Measurements from ENCODE around the gene TSPAN2.

The TSPAN2 gene

GRCh38 chr1:115089420-115090185, at the start of gene TSPAN2:
Gene TSPAN2 (minus strand): TSS chr1:115089503. CDS start chr1:115089432, 71 bp downstream.
- no peak for DNase-seq (ENCODE audit: low spot score)

GRCh38 chr1:115138973-115139372, 49.7 kb upstream of the TSPAN2 start:
- peak; percentile 64 for DNase-seq (ENCODE audit: low spot score)

GRCh38 chr1:115138271-115138670, 49.0 kb upstream of the TSPAN2 start:
- DNase-seq (ENCODE audit: low spot score), result no peak

- DNase-seq (ENCODE audit: low spot score), result no peak
These were observed 47.9 kb upstream of the TSPAN2 start for GRCh38 chr1:115137191-115137590.

GRCh38 chr1:115136706-115137105, 47.4 kb upstream of the TSPAN2 start:
- DNase-seq (ENCODE audit: low spot score), result no peak

- DNase-seq (ENCODE audit: low spot score), result no peak
These were observed 46.8 kb upstream of the TSPAN2 start for GRCh38 chr1:115136106-115136505.

GRCh38 chr1:115135681-115136080, 46.4 kb upstream of the TSPAN2 start:
- DNase-seq (ENCODE audit: low spot score), result no peak

- no peak for DNase-seq (ENCODE audit: low spot score)
These were observed 45.7 kb upstream of the TSPAN2 start for GRCh38 chr1:115134850-115135480.

GRCh38 chr1:115134231-115134630, 44.9 kb upstream of the TSPAN2 start:
- DNase-seq (ENCODE audit: low spot score), result no peak

- no peak for DNase-seq (ENCODE audit: low spot score)
These were observed 44.1 kb upstream of the TSPAN2 start for GRCh38 chr1:115133440-115133839.

- no peak for DNase-seq (ENCODE audit: low spot score)
These were observed 41.5 kb upstream of the TSPAN2 start for GRCh38 chr1:115130786-115131185.

- no peak for DNase-seq (ENCODE audit: low spot score)
These were observed 39.9 kb upstream of the TSPAN2 start for GRCh38 chr1:115129071-115129640.

GRCh38 chr1:115127539-115127938, 38.2 kb upstream of the TSPAN2 start:
- no peak for DNase-seq (ENCODE audit: low spot score)

- no peak for DNase-seq (ENCODE audit: low spot score)
These were observed 37.2 kb upstream of the TSPAN2 start for GRCh38 chr1:115126516-115126915.

- DNase-seq (ENCODE audit: low spot score), result no peak
These were observed 33.8 kb upstream of the TSPAN2 start for GRCh38 chr1:115123116-115123515.

GRCh38 chr1:115121793-115122192, 32.5 kb upstream of the TSPAN2 start:
- DNase-seq (ENCODE audit: low spot score), result no peak

- no peak for DNase-seq (ENCODE audit: low spot score)
These were observed 31.0 kb upstream of the TSPAN2 start for GRCh38 chr1:115120296-115120695.

GRCh38 chr1:115118611-115119010, 29.3 kb upstream of the TSPAN2 start:
- DNase-seq (ENCODE audit: low spot score), result no peak

- no peak for DNase-seq (ENCODE audit: low spot score)
These were observed 28.8 kb upstream of the TSPAN2 start for GRCh38 chr1:115118086-115118485.

GRCh38 chr1:115117298-115117697, 28.0 kb upstream of the TSPAN2 start:
- no peak for DNase-seq (ENCODE audit: low spot score)

GRCh38 chr1:115116512-115116911, 27.2 kb upstream of the TSPAN2 start:
- DNase-seq (ENCODE audit: low spot score), result no peak

GRCh38 chr1:115115521-115116161, 26.3 kb upstream of the TSPAN2 start:
- DNase-seq (ENCODE audit: low spot score), result no peak

- no peak for DNase-seq (ENCODE audit: low spot score)
These were observed 25.0 kb upstream of the TSPAN2 start for GRCh38 chr1:115114308-115114707.

Measured in activated CD4-positive, alpha-beta T cell treated with anti-CD3 and anti-CD28 coated beads, Interleukin-2, Interleukin-4, amounts not matched to agents 100 ng/mL and 50 ng/mL, durations not matched to agents 16 hours and 8 hours (primary cell).